Activated T-cell treated with anti-CD3 and anti-CD28 coated beads, Interleukin-2, amount 50 U/mL, for 72 hours (primary cell): Measurements from ENCODE around the gene GRAMD1B. TPM values are rescaled to one million over a fixed set of nuclear protein-coding genes. Genes with fewer than 3 reads are reported as not detected.

ENCODE experiments used
- ATAC-seq, 2 donors: fragments of 150-1000 bp; cut with Tn5 transposase; replicated peaks in 1 of 2; 2 replicates each; pipeline ENCODE4 v1.10.0; 2021; ENCODE audit warnings: moderate library complexity in 2 of 2, mild to moderate bottlenecking in 1 of 2
- DNase-seq, 2 donors: peaks; one replicate each; pipeline ENCODE4 v3.0.0; 2021 to 2022; ENCODE audit warnings: mixed read lengths in 1 of 2
- H3K27ac Mint-ChIP-seq: one replicate; pipeline ENCODE4 v1.8.0; 2022; ENCODE audit warnings: mild to moderate bottlenecking, moderate library complexity, mixed read lengths
- H3K27me3 Mint-ChIP-seq: one replicate; pipeline ENCODE4 v1.8.0; 2022; ENCODE audit warnings: low read depth, mixed read lengths
- H3K36me3 Mint-ChIP-seq, 2 donors: one replicate each; pipeline ENCODE4 v1.8.0; 2022; ENCODE audit warnings: mixed read lengths in 2 of 2, mild to moderate bottlenecking in 1 of 2; ENCODE audit not compliant: insufficient read depth in 2 of 2
- H3K4me1 Mint-ChIP-seq: one replicate; pipeline ENCODE4 v1.8.0; 2022; ENCODE audit warnings: low read depth, mixed read lengths
- H3K4me3 Mint-ChIP-seq, 2 donors: one replicate each; pipeline ENCODE4 v1.8.0; 2022; ENCODE audit warnings: mild to moderate bottlenecking in 2 of 2, mixed read lengths in 2 of 2, moderate library complexity in 2 of 2
- H3K9me3 Mint-ChIP-seq, 2 donors: one replicate each; pipeline ENCODE4 v1.8.0; 2022; ENCODE audit warnings: mixed read lengths in 2 of 2
- total RNA-seq, 2 donors: library from RNA; stranded (reverse); gene quantifications; one replicate each; pipeline ENCODE4 v1.2.3, GENCODE V29; 2022

Gene GRAMD1B
- total RNA-seq, 2 donors from 2014 or later: 64.0 to 107 TPM

GRCh38 chr11:123594188-123594901 is 164.3 kb downstream of the GRAMD1B start:
- ATAC-seq (no peak), DNase-seq (no peak)
- Mint-ChIP-seq H3K4me3 (no peak overlapping the region), H3K9me3 (no peaks in the 10 kb centered on the region), H3K4me1 (no peaks in the 10 kb centered on the region), H3K36me3 (peaks cover 9 to 20% of the 10 kb centered on the region in 2 donors), H3K27ac (no peak overlapping the region), H3K27me3 (no peaks in the 10 kb centered on the region)

- no peak for DNase-seq
- Mint-ChIP-seq H3K4me3 (no peak overlapping the region), H3K4me1 (no peaks in the 10 kb centered on the region), H3K36me3 (peaks cover 9 to 20% of the 10 kb centered on the region in 2 donors), H3K27me3 (no peaks in the 10 kb centered on the region), H3K27ac (no peak overlapping the region), H3K9me3 (no peaks in the 10 kb centered on the region)
- ATAC-seq: no peak
Observed at GRCh38 chr11:123594921-123595320, 164.9 kb downstream of the GRAMD1B start.

- no peak for ATAC-seq
- no peaks in the 10 kb centered on the region for H3K9me3 Mint-ChIP-seq
- peaks cover 15 to 32% of the 10 kb centered on the region in 2 donors for H3K36me3 Mint-ChIP-seq
- no peak for DNase-seq
- no peak overlapping the region for H3K27ac Mint-ChIP-seq
- no peaks in the 10 kb centered on the region for H3K27me3 Mint-ChIP-seq
- H3K4me1 Mint-ChIP-seq: no peaks in the 10 kb centered on the region
- no peak overlapping the region for H3K4me3 Mint-ChIP-seq
Observed at GRCh38 chr11:123597859-123598258, 167.8 kb downstream of the GRAMD1B start.

- no peak for DNase-seq
- H3K27ac Mint-ChIP-seq: no peak overlapping the region
- H3K9me3 Mint-ChIP-seq: no peaks in the 10 kb centered on the region
- no peak overlapping the region for H3K4me3 Mint-ChIP-seq
- no peak for ATAC-seq
- H3K27me3 Mint-ChIP-seq: no peaks in the 10 kb centered on the region
- no peaks in the 10 kb centered on the region for H3K4me1 Mint-ChIP-seq
- H3K36me3 Mint-ChIP-seq: peaks cover 17 to 39% of the 10 kb centered on the region in 2 donors
Observed at GRCh38 chr11:123601136-123601535, 171.1 kb downstream of the GRAMD1B start.

GRCh38 chr11:123601743-123602142 is 171.7 kb downstream of the GRAMD1B start:
- H3K36me3 Mint-ChIP-seq: peaks cover 19 to 38% of the 10 kb centered on the region in 2 donors
- no peaks in the 10 kb centered on the region for H3K27me3 Mint-ChIP-seq
- DNase-seq (no peak), ATAC-seq (no peak)
- no peaks in the 10 kb centered on the region for H3K9me3 Mint-ChIP-seq
- H3K4me1 Mint-ChIP-seq: no peaks in the 10 kb centered on the region
- H3K27ac Mint-ChIP-seq: no peak overlapping the region
- H3K4me3 Mint-ChIP-seq: no peak overlapping the region

GRCh38 chr11:123603666-123604065 is 173.6 kb downstream of the GRAMD1B start:
- Mint-ChIP-seq H3K4me1 (no peaks in the 10 kb centered on the region), H3K4me3 (no peak overlapping the region), H3K27ac (no peak overlapping the region), H3K27me3 (no peaks in the 10 kb centered on the region), H3K36me3 (peaks cover 18 to 36% of the 10 kb centered on the region in 2 donors), H3K9me3 (no peaks in the 10 kb centered on the region)
- no peak for ATAC-seq
- DNase-seq: no peak

GRCh38 chr11:123607781-123608180 is 177.7 kb downstream of the GRAMD1B start:
- H3K4me3 Mint-ChIP-seq: no peak overlapping the region
- H3K27ac Mint-ChIP-seq: no peak overlapping the region
- ATAC-seq (no peak), DNase-seq (no peak)
- H3K9me3 Mint-ChIP-seq: no peaks in the 10 kb centered on the region
- H3K27me3 Mint-ChIP-seq: no peaks in the 10 kb centered on the region
- no peaks in the 10 kb centered on the region for H3K4me1 Mint-ChIP-seq
- H3K36me3 Mint-ChIP-seq: peaks cover 11 to 28% of the 10 kb centered on the region in 2 donors

GRCh38 chr11:123608371-123608770 is 178.3 kb downstream of the GRAMD1B start:
- peaks cover 10 to 27% of the 10 kb centered on the region in 2 donors for H3K36me3 Mint-ChIP-seq
- no peak overlapping the region for H3K27ac Mint-ChIP-seq
- H3K27me3 Mint-ChIP-seq: no peaks in the 10 kb centered on the region
- H3K4me1 Mint-ChIP-seq: no peaks in the 10 kb centered on the region
- no peaks in the 10 kb centered on the region for H3K9me3 Mint-ChIP-seq
- ATAC-seq: no peak
- H3K4me3 Mint-ChIP-seq: no peak overlapping the region
- DNase-seq: no peak

- ATAC-seq (no peak), DNase-seq (no peak)
- Mint-ChIP-seq H3K27ac (no peak overlapping the region), H3K4me3 (no peak overlapping the region), H3K4me1 (no peaks in the 10 kb centered on the region), H3K9me3 (no peaks in the 10 kb centered on the region), H3K27me3 (no peaks in the 10 kb centered on the region), H3K36me3 (peaks cover 9 to 24% of the 10 kb centered on the region in 2 donors)
Observed at GRCh38 chr11:123608945-123609344, 178.9 kb downstream of the GRAMD1B start.

GRCh38 chr11:123611698-123612097 is 181.6 kb downstream of the GRAMD1B start:
- ATAC-seq (no peak), DNase-seq (no peak)
- Mint-ChIP-seq H3K27ac (no peak overlapping the region), H3K9me3 (no peaks in the 10 kb centered on the region), H3K4me1 (no peaks in the 10 kb centered on the region), H3K27me3 (no peaks in the 10 kb centered on the region), H3K36me3 (peaks cover 10 to 30% of the 10 kb centered on the region in 2 donors), H3K4me3 (no peak overlapping the region)

GRCh38 chr11:123616505-123617198 is 186.6 kb downstream of the GRAMD1B start:
- Mint-ChIP-seq H3K27me3 (no peaks in the 10 kb centered on the region), H3K4me3 (no peak overlapping the region), H3K36me3 (peaks cover 16 to 42% of the 10 kb centered on the region in 2 donors), H3K9me3 (no peaks in the 10 kb centered on the region), H3K4me1 (no peaks in the 10 kb centered on the region), H3K27ac (no peak overlapping the region)
- DNase-seq (no peak), ATAC-seq (no peak)

GRCh38 chr11:123622576-123622975 is 192.5 kb downstream of the GRAMD1B start:
- Mint-ChIP-seq H3K4me3 (no peak overlapping the region), H3K27ac (no peak overlapping the region), H3K27me3 (no peaks in the 10 kb centered on the region), H3K9me3 (no peaks in the 10 kb centered on the region), H3K36me3 (peaks cover 10 to 22% of the 10 kb centered on the region in 2 donors), H3K4me1 (no peaks in the 10 kb centered on the region)
- no peak for DNase-seq
- ATAC-seq: no peak

GRCh38 chr11:123624974-123625373 is 194.9 kb downstream of the GRAMD1B start:
- H3K36me3 Mint-ChIP-seq: peaks cover 3 to 7% of the 10 kb centered on the region in 2 donors
- DNase-seq (no peak), ATAC-seq (no peak)
- H3K4me1 Mint-ChIP-seq: peaks cover 5% of the 10 kb centered on the region
- H3K27ac Mint-ChIP-seq: no peak overlapping the region
- H3K27me3 Mint-ChIP-seq: peaks cover 8% of the 10 kb centered on the region
- H3K9me3 Mint-ChIP-seq: no peaks in the 10 kb centered on the region
- H3K4me3 Mint-ChIP-seq: no peak overlapping the region
